Measurements from ENCODE around the gene CHD1L. TPM values are rescaled to one million over a fixed set of nuclear protein-coding genes. Genes with fewer than 3 reads are reported as not detected.

CHD1L gene
- polyA plus RNA-seq, 3 donors, result 13.1 to 23.0 (median 15.2) TPM

DNA sequence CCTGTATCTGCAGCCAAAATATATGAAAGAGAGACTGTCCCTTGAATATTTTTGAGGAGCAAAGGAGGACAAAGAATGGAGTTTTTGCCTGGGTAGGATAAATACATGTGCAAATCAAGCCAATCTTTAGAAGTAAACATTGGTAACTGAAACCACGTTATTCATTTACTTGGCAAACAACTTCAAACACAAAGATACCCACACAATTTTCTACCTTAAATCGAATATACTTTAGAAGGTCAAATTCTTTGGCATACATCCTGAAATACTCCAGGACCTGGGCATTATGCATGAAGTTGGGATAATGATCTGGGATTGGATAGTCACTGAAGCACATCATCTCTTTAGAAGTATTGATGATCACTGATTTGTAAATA lies 27.0 kb upstream of the CHD1L start:
- H3K4me3 ChIP-seq (replicated peaks in 1 of 3; ENCODE audit: low read depth in 2 of 3, low read length in 3 of 3), result no peak overlapping the region
- no peak overlapping the region for H2AFZ ChIP-seq (ENCODE audit: insufficient read depth, low read depth, low read length, poor library complexity, severe bottlenecking)
- peaks cover 49 to 52% of the 10 kb centered on the region in 2 donors for H3K36me3 Mint-ChIP-seq
- H3K4me2 ChIP-seq (replicated peaks; ENCODE audit: extremely low read depth, low read length, poor library complexity, severe bottlenecking), result no peak overlapping the region
- no peak overlapping the region for H3K27ac ChIP-seq (ENCODE audit: low read depth in 1 of 2, low read length in 2 of 2)
- H3K27me3 Mint-ChIP-seq (ENCODE audit: low read depth in 3 of 3), result peaks cover 0 to 2% (median 0%) of the 10 kb centered on the region in 3 donors
- H3K36me3 ChIP-seq (replicated peaks in 1 of 2; ENCODE audit: control insufficient read depth in 1 of 2, insufficient read depth in 2 of 2, low read length in 2 of 2), result peaks cover 25 to 45% of the 10 kb centered on the region in 2 donors
- peaks cover 29% of the 10 kb centered on the region for H3K4me1 Mint-ChIP-seq
- no peaks in the 10 kb centered on the region for H3K9me3 ChIP-seq (replicated peaks in 1 of 2; ENCODE audit: control insufficient read depth in 1 of 2, insufficient read depth in 1 of 2, low read length in 2 of 2)
- DNase-seq, result no peak
- TF ChIP-seq CTCF (IDR thresholded peaks at IDR 0.05), result no peak
- H4K20me1 ChIP-seq (ENCODE audit: insufficient read depth, low read length), result no peaks in the 10 kb centered on the region
- H3K27me3 ChIP-seq (ENCODE audit: control insufficient read depth in 2 of 2, insufficient read depth in 2 of 2, low read length in 2 of 2), result no peaks in the 10 kb centered on the region
- no peak overlapping the region for H3K9ac ChIP-seq (ENCODE audit: insufficient read depth, low read length, poor library complexity, severe bottlenecking)
- no CpG with 5 or more reads among the region's 2 CpGs for WGBS (ENCODE audit: insufficient coverage)
- H3K79me2 ChIP-seq (ENCODE audit: insufficient read depth, low read length), result no peaks in the 10 kb centered on the region
- peaks cover 20 to 31% of the 10 kb centered on the region in 2 donors for H3K4me1 ChIP-seq (ENCODE audit: control insufficient read depth in 1 of 2, insufficient read depth in 2 of 2, low read length in 2 of 2)
- H3K4me3 Mint-ChIP-seq, result no peak overlapping the region
- intact Hi-C loops (cut with micrococcal nuclease), result no loop called here
- no peaks in the 10 kb centered on the region for H3K9me3 Mint-ChIP-seq
- H3K27ac Mint-ChIP-seq, result peak overlapping the region in 1 of 7 donors; percentile 28

GRCh38 chr1:147216124-147216523 lies 26.4 kb upstream of the CHD1L start:
- Mint-ChIP-seq H3K4me1 (peaks cover 29% of the 10 kb centered on the region), H3K27ac (no peak overlapping the region), H3K4me3 (no peak overlapping the region), H3K9me3 (no peaks in the 10 kb centered on the region), H3K27me3 (ENCODE audit: low read depth in 3 of 3) (peaks cover 0 to 2% (median 0%) of the 10 kb centered on the region in 3 donors), H3K36me3 (peaks cover 51 to 56% of the 10 kb centered on the region in 2 donors)
- H2AFZ ChIP-seq (ENCODE audit: insufficient read depth, low read depth, low read length, poor library complexity, severe bottlenecking), result no peak overlapping the region
- H4K20me1 ChIP-seq (ENCODE audit: insufficient read depth, low read length), result no peaks in the 10 kb centered on the region
- no peak overlapping the region for H3K27ac ChIP-seq (ENCODE audit: low read depth in 1 of 2, low read length in 2 of 2)
- no peak for TF ChIP-seq CTCF (IDR thresholded peaks at IDR 0.05)
- H3K4me2 ChIP-seq (replicated peaks; ENCODE audit: extremely low read depth, low read length, poor library complexity, severe bottlenecking), result no peak overlapping the region
- H3K4me1 ChIP-seq (ENCODE audit: control insufficient read depth in 1 of 2, insufficient read depth in 2 of 2, low read length in 2 of 2), result peaks cover 20 to 31% of the 10 kb centered on the region in 2 donors
- H3K9me3 ChIP-seq (replicated peaks in 1 of 2; ENCODE audit: control insufficient read depth in 1 of 2, insufficient read depth in 1 of 2, low read length in 2 of 2), result no peaks in the 10 kb centered on the region
- DNase-seq, result no peak
- intact Hi-C loops (cut with micrococcal nuclease), result no loop called here
- H3K79me2 ChIP-seq (ENCODE audit: insufficient read depth, low read length), result no peaks in the 10 kb centered on the region
- H3K4me3 ChIP-seq (replicated peaks in 1 of 3; ENCODE audit: low read depth in 2 of 3, low read length in 3 of 3), result no peak overlapping the region
- no peaks in the 10 kb centered on the region for H3K27me3 ChIP-seq (ENCODE audit: control insufficient read depth in 2 of 2, insufficient read depth in 2 of 2, low read length in 2 of 2)
- peaks cover 22 to 51% of the 10 kb centered on the region in 2 donors for H3K36me3 ChIP-seq (replicated peaks in 1 of 2; ENCODE audit: control insufficient read depth in 1 of 2, insufficient read depth in 2 of 2, low read length in 2 of 2)
- 94% methylated on average over 2 of the region's 3 CpGs for WGBS (ENCODE audit: insufficient coverage)
- no peak overlapping the region for H3K9ac ChIP-seq (ENCODE audit: insufficient read depth, low read length, poor library complexity, severe bottlenecking)
